GM19043 (cell line): Measurements from ENCODE around the gene RIC8A.
A peak's percentile ranks its signal among the peaks of the same experiment; 100 is the strongest.

ENCODE experiments used
- ATAC-seq: cut with Tn5 transposase; IDR thresholded peaks from one replicate; pipeline ENCODE4 v1.9.1; 2021; ENCODE audit warnings: low read depth; ENCODE audit not compliant: unreplicated experiment

The RIC8A gene

DNA sequence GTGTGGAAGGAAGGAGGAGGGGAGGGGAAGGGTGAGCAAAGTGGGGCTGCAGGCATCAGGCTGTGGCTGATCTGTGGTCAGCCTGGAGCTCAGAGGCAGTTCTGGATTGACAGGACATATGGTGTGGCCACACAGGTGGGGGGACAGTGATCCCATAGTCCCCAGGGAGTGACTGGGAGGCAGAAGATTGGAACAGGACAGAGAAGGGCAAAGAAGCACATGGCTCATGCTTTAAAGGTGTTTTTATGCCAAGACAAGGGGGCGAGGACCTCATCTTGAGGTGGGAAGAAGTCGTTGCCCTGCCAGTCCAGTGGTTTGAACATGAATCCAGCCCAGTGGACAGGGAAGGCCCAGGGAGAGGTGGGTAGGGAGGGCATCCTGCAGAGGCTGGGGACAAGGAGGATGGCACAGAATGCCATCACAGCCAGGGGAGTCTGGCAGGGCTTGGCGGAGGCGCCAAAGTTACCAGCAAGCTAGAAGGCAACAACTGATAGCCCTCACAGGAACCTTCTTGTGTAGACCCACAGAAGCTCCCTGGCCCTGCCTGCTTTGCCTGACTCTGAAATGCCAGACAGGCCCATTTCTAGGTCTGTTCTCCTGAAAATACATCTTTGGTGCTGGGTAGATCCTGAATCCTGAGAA, 3.4 kb upstream of the RIC8A start:
- no peak for ATAC-seq

GRCh38 chr11:204587-205109, 2.9 kb upstream of the RIC8A start:
- no peak for ATAC-seq

GRCh38 chr11:205221-206001, 2.1 kb upstream of the RIC8A start:
- ATAC-seq, result no peak

- ATAC-seq, result no peak
Measured at GRCh38 chr11:206002-206384, 1.5 kb upstream of the RIC8A start.

- no peak for ATAC-seq
Measured at GRCh38 chr11:206526-207207, 841 bp upstream of the RIC8A start.

- ATAC-seq, result peak; percentile 5
Measured at GRCh38 chr11:207863-208180, 314 bp downstream of the RIC8A start.

- no peak for ATAC-seq
Measured at GRCh38 chr11:208181-208916, 841 bp downstream of the RIC8A start.

DNA sequence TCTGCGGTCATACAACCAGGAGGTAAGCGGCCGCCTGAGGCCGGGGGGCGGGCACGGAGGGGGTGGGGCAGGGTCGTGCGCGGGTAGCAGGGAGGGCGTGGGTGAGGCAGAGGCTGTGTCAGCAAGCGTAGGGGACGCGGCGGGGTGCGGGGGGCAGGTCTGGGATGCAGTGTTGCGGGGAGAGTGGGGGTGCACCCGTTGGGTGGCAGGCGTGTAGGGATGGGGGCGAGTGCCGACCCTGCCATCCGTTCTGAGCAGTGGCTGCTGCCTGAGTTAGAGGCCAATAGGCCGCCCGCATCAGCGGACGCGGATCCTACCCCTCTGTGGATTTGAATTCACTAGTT, 1.4 kb downstream of the RIC8A start:
- ATAC-seq, result no peak

DNA sequence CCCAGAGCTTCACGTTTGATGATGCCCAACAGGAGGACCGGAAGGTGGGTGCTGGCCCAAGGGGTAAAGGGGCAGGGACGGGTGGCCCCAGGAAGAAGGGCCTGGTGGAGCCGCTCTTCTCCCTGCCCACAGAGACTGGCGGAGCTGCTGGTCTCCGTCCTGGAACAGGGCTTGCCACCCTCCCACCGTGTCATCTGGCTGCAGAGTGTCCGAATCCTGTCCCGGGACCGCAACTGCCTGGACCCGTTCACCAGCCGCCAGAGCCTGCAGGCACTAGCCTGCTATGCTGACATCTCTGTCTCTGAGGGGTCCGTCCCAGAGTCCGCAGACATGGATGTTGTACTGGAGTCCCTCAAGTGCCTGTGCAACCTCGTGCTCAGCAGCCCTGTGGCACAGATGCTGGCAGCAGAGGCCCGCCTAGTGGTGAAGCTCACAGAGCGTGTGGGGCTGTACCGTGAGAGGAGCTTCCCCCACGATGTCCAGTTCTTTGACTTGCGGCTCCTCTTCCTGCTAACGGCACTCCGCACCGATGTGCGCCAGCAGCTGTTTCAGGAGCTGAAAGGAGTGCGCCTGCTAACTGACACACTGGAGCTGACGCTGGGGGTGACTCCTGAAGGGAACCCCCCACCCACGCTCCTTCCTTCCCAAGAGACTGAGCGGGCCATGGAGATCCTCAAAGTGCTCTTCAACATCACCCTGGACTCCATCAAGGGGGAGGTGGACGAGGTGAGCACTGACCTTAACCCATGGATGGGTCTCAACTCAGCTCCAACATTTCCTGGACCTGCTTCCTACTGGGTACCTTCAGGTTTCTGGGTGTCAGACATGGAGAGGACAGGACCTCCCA, 2.0 kb downstream of the RIC8A start:
- ATAC-seq, result no peak

DNA sequence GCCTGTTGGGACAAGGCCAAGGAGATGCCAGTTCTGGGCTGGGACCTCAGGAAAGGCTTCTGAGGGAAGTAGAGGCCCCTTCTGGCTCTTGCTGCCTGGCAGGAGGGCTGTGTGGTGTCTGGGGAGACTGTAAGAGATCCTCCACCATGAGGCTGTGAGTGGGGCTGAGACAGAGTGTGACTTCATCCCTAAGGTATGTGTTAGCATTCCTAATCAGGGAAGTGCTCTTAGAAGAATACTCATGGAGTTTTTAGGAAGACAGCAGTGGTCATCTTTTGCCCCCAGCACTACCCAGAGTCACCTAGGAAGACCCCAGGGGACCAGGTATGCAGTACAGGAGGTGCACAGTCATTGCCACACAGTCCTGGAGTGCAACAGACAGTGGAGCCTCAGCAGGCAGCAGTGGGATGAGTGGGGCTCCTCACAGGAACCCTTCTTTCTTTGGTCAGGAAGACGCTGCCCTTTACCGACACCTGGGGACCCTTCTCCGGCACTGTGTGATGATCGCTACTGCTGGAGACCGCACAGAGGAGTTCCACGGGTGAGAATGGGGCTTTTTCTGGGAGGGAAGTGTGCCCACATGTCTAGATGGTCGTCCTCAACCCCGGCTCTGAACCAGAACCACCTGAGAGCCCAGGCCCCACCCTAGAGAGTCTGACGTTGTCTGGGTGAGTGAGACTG, 2.8 kb downstream of the RIC8A start:
- no peak for ATAC-seq

GRCh38 chr11:210803-211180, 3.3 kb downstream of the RIC8A start:
- no peak for ATAC-seq

DNA sequence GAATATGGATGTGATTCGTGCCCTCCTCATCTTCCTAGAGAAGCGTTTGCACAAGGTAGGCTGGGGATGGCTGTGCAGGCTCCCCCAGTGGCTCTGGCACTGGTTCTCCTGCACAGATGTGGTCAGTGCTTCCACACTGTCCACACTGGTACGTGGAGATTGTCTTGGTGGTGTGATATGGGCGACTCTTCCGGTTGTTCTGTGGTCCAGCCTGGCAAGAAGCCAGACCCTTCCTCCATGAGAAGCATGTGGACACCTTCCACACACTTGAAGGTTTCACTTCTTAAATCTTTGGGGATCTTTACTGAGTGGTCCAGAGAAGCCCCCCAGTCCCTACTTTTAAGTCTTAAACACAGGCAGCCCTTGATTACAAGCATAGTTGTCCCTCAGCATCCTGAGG, 3.8 kb downstream of the RIC8A start:
- no peak for ATAC-seq

GRCh38 chr11:211741-212140, 4.2 kb downstream of the RIC8A start:
- ATAC-seq, result no peak

DNA sequence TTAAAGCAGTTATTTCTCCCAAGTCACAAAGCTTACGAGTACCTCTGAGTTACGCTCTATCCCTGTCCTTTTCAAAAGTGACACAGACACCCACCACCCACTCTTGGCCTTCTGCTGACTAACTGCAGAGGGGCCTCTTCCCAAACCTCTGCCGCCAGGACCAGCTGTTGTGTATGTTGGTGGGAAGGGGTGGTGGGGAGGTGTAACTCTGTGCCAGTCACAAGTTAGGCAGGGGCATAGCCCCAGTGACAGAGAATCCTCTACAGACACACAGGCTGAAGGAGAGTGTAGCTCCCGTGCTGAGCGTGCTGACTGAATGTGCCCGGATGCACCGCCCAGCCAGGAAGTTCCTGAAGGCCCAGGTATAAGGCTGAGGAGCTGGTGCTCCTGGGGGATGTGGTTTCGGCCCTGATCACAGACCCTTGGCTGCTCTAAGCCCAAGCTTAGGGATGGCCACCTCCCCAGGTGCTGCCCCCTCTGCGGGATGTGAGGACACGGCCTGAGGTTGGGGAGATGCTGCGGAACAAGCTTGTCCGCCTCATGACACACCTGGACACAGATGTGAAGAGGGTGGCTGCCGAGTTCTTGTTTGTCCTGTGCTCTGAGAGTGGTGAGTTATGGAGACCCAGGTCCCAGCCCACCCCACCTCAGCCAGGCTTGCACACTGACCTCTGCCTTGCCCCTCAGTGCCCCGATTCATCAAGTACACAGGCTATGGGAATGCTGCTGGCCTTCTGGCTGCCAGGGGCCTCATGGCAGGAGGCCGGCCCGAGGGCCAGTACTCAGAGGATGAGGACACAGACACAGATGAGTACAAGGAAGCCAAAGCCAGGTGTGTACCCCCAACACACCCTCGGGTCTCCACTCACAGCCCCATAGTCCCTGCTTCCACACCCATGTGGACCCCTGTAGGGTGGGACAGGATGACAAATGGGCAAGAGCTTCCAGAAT, 4.9 kb downstream of the RIC8A start:
- ATAC-seq, result no peak

- no peak for ATAC-seq
Measured at GRCh38 chr11:213111-213510, 5.6 kb downstream of the RIC8A start.

DNA sequence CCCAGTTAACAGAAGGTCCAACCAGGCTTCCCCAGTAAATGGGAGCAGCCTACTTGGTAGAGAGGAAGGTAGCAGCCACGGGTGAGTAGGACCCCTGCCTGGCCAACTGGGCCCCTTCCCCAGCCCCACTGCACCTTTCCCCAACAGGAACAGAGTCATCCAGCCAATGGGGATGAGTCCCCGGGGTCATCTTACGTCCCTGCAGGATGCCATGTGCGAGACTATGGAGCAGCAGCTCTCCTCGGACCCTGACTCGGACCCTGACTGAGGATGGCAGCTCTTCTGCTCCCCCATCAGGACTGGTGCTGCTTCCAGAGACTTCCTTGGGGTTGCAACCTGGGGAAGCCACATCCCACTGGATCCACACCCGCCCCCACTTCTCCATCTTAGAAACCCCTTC, 6.6 kb downstream of the RIC8A start:
- ATAC-seq, result no peak

DNA sequence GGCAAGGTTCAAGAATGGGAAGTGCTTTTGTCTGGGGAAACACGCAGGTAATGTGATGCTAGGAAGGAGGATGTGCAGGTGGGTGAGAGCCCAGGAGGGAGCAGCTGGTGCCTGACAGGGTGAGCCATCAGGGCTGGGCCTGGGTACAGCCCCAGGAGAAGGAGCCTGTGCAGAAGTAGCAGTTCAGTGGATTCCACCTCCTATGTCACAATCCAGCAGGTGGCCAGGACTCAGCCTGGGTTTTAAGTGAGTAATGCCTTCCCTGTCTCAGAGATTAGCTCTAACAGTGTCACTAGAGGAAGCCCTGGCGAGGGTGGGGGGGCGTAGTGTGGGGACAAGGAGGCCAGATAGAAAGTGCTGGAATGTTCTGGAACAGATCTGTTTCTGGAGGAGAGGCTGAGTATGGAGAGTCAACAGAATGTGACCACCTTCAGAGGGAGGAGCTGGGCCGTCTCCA, 8.1 kb downstream of the RIC8A start:
- ATAC-seq, result no peak

GRCh38 chr11:216081-216974, 8.8 kb downstream of the RIC8A start:
- ATAC-seq, result no peak
